Activated naive CD8-positive, alpha-beta T cell (primary cell): ENCODE measurements around the gene RNF207.

ENCODE experiments used
- H3K27ac Mint-ChIP-seq: one replicate; pipeline ENCODE4 v1.8.0; 2021; ENCODE audit warnings: mixed read lengths
- H3K27me3 Mint-ChIP-seq: one replicate; pipeline ENCODE4 v1.8.0; 2021; ENCODE audit warnings: mixed read lengths
- H3K36me3 Mint-ChIP-seq: one replicate; pipeline ENCODE4 v1.8.0; 2021; ENCODE audit warnings: mixed read lengths
- H3K4me1 Mint-ChIP-seq: one replicate; pipeline ENCODE4 v1.8.0; 2021; ENCODE audit warnings: low read depth, mixed read lengths
- H3K4me3 Mint-ChIP-seq: one replicate; pipeline ENCODE4 v1.8.0; 2021; ENCODE audit warnings: mild to moderate bottlenecking, mixed read lengths
- H3K9me3 Mint-ChIP-seq: one replicate; pipeline ENCODE4 v1.8.0; 2021; ENCODE audit warnings: low read depth, mixed read lengths

The RNF207 gene, protein sequence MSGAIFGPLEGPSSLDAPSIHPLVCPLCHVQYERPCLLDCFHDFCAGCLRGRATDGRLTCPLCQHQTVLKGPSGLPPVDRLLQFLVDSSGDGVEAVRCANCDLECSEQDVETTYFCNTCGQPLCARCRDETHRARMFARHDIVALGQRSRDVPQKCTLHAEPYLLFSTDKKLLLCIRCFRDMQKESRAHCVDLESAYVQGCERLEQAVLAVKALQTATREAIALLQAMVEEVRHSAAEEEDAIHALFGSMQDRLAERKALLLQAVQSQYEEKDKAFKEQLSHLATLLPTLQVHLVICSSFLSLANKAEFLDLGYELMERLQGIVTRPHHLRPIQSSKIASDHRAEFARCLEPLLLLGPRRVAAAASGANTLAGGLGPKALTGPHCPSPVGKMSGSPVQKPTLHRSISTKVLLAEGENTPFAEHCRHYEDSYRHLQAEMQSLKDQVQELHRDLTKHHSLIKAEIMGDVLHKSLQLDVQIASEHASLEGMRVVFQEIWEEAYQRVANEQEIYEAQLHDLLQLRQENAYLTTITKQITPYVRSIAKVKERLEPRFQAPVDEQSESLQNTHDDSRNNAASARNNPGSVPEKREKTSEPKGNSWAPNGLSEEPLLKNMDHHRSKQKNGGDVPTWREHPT

DNA sequence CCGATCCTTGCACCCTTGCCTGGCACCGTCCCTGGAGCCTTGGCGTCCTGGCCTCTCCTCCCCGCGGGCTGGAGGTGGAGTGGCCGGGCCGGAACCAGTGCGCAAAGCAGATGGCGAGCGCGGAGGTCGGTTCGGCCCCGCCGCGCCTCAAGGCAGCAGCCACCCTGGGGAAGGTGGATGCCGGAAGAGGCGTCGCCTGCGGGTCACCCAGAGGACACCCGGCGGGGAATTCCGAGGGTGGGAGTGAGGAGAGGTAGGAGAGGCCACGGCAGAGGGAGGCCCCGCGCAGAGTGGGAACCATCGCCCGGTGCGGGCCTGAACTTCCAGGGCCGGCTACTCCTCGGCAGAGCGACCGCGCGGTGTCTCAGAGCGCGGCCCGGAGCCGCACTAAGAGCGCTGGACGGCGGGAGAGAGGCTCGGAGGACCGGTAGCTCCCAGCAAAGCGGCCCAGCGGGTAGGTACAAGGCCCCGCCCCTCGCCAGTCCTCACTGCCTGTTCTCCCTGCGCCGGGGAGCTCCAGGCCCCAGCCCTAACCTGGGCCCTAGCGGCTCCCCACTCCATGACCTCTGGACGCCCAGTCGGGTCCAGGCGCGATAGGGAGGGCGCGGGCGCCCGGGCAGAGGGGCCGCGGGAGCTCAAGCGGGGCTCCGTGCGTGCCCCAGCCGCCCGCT lies at the start of gene RNF207:
Gene RNF207 (plus strand): TSS at position 271 of the 671 bp plus-strand sequence. CDS start 417 bp downstream, outside the sequence.
- H3K27ac Mint-ChIP-seq, result no peak within 1 kb of the TSS
- peak within 1 kb of the TSS; percentile 77 for H3K4me3 Mint-ChIP-seq
- no peaks in the 10 kb centered on the region for H3K36me3 Mint-ChIP-seq
- no peaks in the 10 kb centered on the region for H3K9me3 Mint-ChIP-seq
- H3K4me1 Mint-ChIP-seq, result peaks cover 13% of the 10 kb centered on the region
- H3K27me3 Mint-ChIP-seq, result peaks cover 8% of the 10 kb centered on the region

DNA sequence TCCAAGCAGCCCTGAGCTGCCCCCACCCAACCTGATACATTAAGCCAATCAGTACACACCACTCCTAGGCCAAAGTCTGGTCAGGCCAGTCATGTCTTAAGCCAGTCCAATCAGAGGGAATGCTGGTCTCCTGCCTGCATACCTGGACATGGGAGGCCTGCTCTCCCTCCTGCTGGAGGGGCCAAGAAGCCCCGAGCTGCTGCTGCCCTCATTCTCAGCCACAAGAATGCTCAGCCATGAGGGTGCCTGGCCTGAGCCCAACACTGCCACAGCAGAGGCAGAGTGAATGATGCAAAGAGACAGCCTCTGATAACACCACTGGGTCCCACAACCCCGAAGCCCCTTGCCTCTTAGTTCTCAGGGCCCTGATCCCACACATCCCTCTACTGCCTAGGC lies 48.8 kb upstream of the RNF207 start:
- Mint-ChIP-seq H3K27me3 (no peaks in the 10 kb centered on the region), H3K4me1 (peaks cover 12% of the 10 kb centered on the region), H3K4me3 (no peak overlapping the region), H3K36me3 (no peaks in the 10 kb centered on the region), H3K27ac (no peak overlapping the region), H3K9me3 (no peaks in the 10 kb centered on the region)

DNA sequence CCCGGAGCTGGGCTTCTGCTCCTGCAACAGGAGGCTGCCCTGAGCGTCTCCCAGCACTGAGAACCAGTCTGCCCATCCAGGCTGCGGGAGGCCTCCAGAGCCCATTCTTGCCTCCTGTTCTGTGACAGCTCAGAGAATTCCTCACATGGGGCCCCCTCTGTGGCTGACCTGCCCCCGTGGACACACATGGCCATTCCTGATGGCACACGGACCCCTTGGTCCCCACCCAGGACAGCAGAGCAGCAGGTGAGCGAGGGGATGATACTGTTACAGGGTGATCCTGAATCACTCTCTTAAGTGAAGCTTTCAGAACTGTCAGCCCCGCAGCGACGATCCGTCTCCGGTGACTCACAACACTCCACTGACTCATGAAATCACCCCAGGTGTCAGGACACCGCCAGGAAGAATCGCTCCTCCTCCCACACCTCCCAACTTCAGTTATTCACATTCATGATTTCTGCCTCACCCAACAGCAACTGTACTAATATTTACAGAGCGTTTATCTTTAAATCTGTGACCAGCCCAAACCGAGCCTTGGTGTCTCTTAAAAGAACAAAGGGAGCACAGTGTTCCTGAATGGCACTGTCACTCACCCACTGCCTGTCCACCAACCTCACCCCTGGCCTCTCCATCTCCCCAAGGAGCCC lies 48.3 kb upstream of the RNF207 start:
- no peaks in the 10 kb centered on the region for H3K9me3 Mint-ChIP-seq
- no peaks in the 10 kb centered on the region for H3K27me3 Mint-ChIP-seq
- no peak overlapping the region for H3K4me3 Mint-ChIP-seq
- no peaks in the 10 kb centered on the region for H3K36me3 Mint-ChIP-seq
- H3K27ac Mint-ChIP-seq, result no peak overlapping the region
- H3K4me1 Mint-ChIP-seq, result peaks cover 12% of the 10 kb centered on the region

DNA sequence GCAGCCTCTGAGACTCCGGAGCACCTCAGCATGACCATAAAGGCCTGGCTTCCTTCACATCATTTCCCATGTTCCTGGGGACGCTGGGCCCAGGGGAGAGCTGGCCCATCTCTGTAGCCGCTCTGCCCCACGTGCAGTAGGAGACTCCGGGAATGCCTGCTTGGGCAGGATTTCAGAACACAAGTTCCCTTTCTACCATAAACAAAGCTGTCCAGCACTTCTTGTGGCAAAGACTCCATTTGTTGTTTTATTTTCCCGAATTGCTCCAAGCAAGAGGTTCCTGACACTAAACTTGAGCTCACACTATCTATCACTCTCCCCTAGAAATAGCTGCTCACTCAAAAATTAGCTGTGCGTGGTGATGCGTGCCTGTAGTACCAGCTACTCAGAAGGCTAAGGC lies 47.7 kb upstream of the RNF207 start:
- no peaks in the 10 kb centered on the region for H3K27me3 Mint-ChIP-seq
- H3K27ac Mint-ChIP-seq, result no peak overlapping the region
- H3K36me3 Mint-ChIP-seq, result no peaks in the 10 kb centered on the region
- H3K9me3 Mint-ChIP-seq, result no peaks in the 10 kb centered on the region
- H3K4me1 Mint-ChIP-seq, result peaks cover 12% of the 10 kb centered on the region
- no peak overlapping the region for H3K4me3 Mint-ChIP-seq

DNA sequence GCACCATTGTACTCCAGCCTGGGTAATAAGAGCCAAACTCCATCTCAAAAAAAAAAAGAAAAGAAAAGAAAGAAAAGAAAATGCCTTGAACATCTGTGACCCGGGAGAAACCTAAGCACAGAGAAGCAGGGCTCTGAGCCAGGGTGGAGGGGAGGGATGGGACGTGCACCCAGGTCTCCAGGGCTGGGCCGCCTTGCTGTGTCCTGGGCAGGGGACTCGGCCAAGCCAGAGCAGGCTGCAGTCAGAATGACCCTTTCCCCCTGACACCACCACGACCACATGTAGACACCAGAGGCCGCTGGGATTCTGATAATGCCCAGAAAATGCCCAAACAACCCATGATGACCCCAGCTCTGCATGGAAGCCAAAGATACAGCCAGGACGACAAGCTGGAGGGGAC lies 43.6 kb upstream of the RNF207 start:
- H3K4me1 Mint-ChIP-seq, result no peaks in the 10 kb centered on the region
- no peaks in the 10 kb centered on the region for H3K9me3 Mint-ChIP-seq
- no peak overlapping the region for H3K27ac Mint-ChIP-seq
- no peaks in the 10 kb centered on the region for H3K36me3 Mint-ChIP-seq
- peaks cover 2% of the 10 kb centered on the region for H3K27me3 Mint-ChIP-seq
- H3K4me3 Mint-ChIP-seq, result no peak overlapping the region

DNA sequence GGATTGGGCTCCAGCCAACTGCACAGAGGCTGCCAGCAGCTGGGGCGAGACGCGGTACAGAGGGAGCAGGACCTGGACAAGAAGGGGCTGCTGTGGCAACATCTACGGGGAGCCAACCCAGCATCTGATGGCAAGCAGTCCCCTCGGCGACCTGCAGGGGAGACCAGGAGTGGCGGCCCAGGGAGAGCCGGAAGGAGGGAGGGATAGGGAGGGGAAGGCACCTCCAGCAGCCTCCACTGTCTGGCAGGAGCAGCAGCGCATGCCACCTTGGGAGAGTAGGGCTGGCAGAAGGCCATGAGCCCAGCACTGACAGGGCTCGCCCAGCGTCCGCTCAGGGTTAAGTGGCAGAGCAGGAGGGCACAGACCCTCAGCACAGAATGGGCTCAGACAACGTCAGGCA lies 43.1 kb upstream of the RNF207 start:
- Mint-ChIP-seq H3K4me1 (no peaks in the 10 kb centered on the region), H3K4me3 (no peak overlapping the region), H3K27me3 (peaks cover 2% of the 10 kb centered on the region), H3K27ac (no peak overlapping the region), H3K9me3 (no peaks in the 10 kb centered on the region), H3K36me3 (no peaks in the 10 kb centered on the region)

DNA sequence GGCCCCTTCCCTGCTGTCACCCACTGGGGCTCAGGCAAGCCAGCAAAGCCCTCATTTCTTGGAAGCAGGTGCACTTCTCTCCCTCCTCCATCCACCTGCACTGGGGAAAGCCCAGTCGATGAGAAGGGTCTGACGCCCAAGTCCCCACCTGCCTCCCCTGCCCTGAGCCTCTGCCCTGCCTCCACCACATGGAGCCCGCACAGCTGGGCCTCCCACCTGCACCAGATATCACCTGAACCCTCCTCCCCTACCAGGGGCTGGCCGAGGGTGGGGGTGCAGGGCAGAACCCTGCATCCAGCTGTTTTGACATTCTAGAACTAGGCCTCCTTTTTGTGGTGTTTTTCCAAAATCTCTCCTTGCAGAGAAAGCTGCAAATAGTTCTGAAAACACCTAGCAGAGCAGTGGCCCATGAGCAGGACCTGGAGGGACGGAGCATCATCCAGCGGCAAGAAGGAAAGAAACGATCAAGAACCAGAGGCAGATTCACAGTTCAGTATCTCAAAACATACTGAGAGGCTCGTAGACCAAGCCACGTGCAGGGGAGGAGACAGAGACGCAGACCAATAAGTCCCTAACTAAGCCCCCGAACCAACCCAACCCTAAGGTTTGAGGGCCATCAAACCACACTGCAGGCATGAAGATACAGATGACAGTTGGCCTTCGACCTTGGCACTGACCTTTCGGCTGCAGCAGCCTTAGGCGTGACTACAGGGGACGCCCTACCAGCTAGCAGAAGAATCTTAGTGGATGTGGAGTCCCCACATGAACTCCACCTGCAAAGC lies 42.5 kb upstream of the RNF207 start:
- H3K4me3 Mint-ChIP-seq, result no peak overlapping the region
- peaks cover 2% of the 10 kb centered on the region for H3K27me3 Mint-ChIP-seq
- H3K9me3 Mint-ChIP-seq, result no peaks in the 10 kb centered on the region
- H3K36me3 Mint-ChIP-seq, result no peaks in the 10 kb centered on the region
- H3K4me1 Mint-ChIP-seq, result no peaks in the 10 kb centered on the region
- no peak overlapping the region for H3K27ac Mint-ChIP-seq

DNA sequence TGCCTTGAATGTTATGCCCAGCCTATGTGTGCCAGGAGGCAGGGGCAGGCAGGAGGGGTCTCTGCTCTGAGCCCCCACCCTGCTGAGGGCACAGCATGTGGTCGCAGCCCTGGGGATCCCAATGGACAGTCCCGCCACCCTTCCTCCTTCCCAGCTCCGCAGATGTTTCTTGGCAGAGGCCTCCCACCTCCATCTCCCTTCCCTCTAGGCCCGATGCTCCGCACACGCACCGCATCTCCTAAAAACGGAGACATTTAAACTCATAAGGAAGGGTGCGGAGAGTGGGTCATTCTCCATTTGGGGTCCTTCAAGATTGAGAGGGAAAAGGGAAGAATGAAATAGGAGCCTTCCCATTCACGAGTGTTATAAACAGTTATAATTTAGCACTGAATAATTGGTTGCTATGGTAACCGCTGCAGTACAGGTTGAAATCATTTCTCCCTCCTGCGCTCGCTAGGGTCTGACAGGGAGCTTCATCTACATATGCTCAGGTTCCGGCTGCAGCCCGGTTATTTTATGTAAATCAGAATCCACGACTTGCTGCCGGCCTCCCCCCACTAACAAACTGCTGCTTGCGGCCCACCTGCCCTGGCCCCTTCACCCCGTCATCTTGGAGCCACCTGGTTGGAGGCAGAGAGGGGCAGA lies 41.8 kb upstream of the RNF207 start:
- Mint-ChIP-seq H3K27ac (no peak overlapping the region), H3K4me1 (no peaks in the 10 kb centered on the region), H3K9me3 (no peaks in the 10 kb centered on the region), H3K36me3 (no peaks in the 10 kb centered on the region), H3K4me3 (no peak overlapping the region), H3K27me3 (peaks cover 2% of the 10 kb centered on the region)

DNA sequence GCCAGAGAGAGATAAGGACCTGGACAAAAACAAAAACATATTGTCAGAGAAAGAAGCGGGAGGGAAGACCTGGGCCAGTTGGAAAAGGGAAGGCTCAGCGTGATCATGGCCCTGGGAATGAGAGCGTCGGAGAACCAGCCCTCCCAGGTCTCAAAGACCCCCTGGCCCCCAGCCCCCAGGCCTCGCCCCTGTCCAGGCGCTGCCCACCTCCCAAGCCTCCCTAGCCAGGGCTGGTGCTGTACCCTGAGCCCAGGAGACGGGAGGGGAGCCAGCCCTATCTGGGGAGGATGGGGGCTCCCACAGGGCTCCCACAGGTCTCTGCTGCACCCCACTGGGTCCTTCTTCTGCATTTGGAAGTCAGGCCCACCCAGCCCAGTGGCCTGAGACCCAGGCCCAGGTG lies 40.9 kb upstream of the RNF207 start:
- Mint-ChIP-seq H3K9me3 (no peaks in the 10 kb centered on the region), H3K36me3 (no peaks in the 10 kb centered on the region), H3K27me3 (peaks cover 2% of the 10 kb centered on the region), H3K4me3 (no peak overlapping the region), H3K27ac (no peak overlapping the region), H3K4me1 (no peaks in the 10 kb centered on the region)

DNA sequence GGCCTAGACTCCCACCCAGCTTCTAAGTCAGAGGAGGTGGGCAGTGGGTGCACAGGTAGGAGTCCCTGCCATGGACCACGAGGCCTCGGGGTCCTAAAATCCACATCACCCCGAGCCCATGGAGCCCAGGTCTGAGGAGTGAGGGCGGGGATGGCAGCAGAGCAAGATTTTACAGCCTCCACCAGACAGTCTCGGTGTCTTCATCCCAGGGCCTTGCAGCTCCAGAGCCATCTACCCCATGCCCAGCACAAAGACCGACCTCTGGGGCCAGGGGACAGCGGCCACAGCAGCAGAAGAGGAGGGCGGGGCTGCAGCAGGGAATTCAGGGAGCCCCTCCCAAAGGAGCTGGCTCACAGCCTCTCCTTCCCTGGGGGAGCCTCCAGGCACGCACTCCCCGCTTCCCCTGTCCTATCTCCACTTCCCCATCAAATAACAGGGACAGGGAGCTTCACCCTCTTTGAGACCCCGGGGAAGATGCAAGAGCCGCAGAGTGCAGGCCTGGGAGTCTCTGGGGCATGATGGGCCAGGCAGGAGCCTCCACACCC lies 40.4 kb upstream of the RNF207 start:
- peaks cover 2% of the 10 kb centered on the region for H3K27me3 Mint-ChIP-seq
- no peak overlapping the region for H3K4me3 Mint-ChIP-seq
- H3K36me3 Mint-ChIP-seq, result no peaks in the 10 kb centered on the region
- H3K27ac Mint-ChIP-seq, result no peak overlapping the region
- no peaks in the 10 kb centered on the region for H3K4me1 Mint-ChIP-seq
- no peaks in the 10 kb centered on the region for H3K9me3 Mint-ChIP-seq

DNA sequence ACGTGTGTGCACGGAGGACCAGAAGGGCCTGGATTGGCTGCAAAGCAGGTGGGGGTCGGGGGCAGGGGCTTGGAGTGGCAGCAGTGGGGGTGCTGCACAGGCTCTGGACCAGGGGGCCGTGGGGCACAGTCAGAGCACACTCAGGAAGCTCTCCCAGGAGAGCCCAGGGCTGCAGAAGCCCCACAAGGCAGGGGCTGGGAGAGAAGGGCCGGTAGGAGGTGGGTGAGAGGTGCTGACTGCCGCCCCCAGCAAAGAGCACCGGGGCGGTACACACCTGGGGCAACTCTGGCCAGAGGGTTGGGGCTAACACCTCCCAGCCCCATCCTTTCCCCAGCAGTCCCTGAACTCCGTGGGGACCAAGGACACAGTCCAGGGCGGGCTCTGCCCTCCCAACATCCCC lies 39.7 kb upstream of the RNF207 start:
- H3K9me3 Mint-ChIP-seq, result no peaks in the 10 kb centered on the region
- H3K27ac Mint-ChIP-seq, result no peak overlapping the region
- peaks cover 2% of the 10 kb centered on the region for H3K27me3 Mint-ChIP-seq
- H3K4me3 Mint-ChIP-seq, result no peak overlapping the region
- no peaks in the 10 kb centered on the region for H3K36me3 Mint-ChIP-seq
- H3K4me1 Mint-ChIP-seq, result no peaks in the 10 kb centered on the region

DNA sequence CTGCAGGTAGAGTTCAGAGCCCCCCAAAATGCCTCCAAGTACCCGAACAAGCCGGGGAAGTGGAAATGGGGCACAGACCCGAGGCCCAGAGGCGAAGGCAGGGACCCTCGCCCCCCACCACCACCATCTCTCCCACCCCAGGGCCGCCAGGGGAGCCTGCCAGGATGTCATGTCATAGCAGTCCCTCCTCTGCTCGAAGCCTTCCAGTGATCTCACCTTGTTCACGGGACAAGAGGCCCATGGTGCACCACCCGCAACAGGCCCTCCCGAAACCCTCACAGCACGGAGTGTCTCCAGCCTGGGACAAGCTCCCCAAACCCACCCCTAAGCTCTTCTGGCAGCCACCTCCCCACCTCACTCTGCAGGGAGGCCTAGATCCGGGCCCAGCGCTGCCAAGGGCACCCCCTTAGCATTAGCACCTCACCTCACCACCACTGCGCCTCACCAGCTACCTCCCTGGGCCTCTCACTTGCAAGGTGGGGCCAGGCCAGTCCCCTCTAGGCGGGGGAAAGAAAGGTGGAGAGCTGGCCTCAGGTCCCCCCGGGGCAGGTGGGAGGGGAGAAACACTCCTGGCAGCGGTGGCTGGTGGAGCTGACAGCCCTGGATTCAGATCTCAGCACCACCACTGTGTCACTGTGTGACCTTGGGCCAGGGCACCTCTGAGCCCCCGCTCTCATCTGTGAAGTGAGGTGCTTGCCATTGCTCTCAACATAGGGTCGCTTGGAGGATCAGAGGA lies 39.1 kb upstream of the RNF207 start:
- no peaks in the 10 kb centered on the region for H3K4me1 Mint-ChIP-seq
- no peaks in the 10 kb centered on the region for H3K9me3 Mint-ChIP-seq
- H3K36me3 Mint-ChIP-seq, result no peaks in the 10 kb centered on the region
- peaks cover 6% of the 10 kb centered on the region for H3K27me3 Mint-ChIP-seq
- H3K4me3 Mint-ChIP-seq, result no peak overlapping the region
- H3K27ac Mint-ChIP-seq, result no peak overlapping the region
